Endothelial cell of umbilical vein (primary cell): ENCODE data around the gene TMEM37. TPM values are rescaled to one million over a fixed set of nuclear protein-coding genes. Genes with fewer than 3 reads are reported as not detected.

Experiments used
- BruUV-seq: library from RNA; stranded (reverse); fragments of 400-500 nt; replicated peaks from 2 replicates; lab custom pipeline; 2021; lab: Mats Ljungman, UMichigan
- CTCF ChIA-PET: fragments of 300-600, 350-600 bp; sonication (Branson Sonifier 250); formaldehyde crosslinking; loops from one replicate; lab custom pipeline; 2021; ENCODE audit warnings: antibody characterized with exemption, inconsistent platforms; lab: Charles Lee
- POLR2A ChIA-PET: fragments of 300-600, 350-600 bp; sonication (Branson Sonifier 250); formaldehyde crosslinking; loops from one replicate; lab custom pipeline; 2021; ENCODE audit warnings: antibody characterized with exemption, inconsistent platforms; lab: Charles Lee
- DNase-seq: peaks from one replicate; pipeline ENCODE4 v3.0.0-alpha.2; 2011; ENCODE audit warnings: low read depth, low spot score
- FAIRE-seq: peaks from 2 replicates; lab custom pipeline; 2011; peaks lifted over from hg19 to GRCh38; lab: Jason Lieb, UNC
- H2AFZ ChIP-seq: 2 replicates; pipeline ENCODE4 v1.6.0; 2012; ENCODE audit warnings: low read depth, low read length, control low read depth, inconsistent platforms
- H3K27ac ChIP-seq: 2 replicates; pipeline ENCODE4 v1.5.1; 2011; ENCODE audit warnings: low read depth, mild to moderate bottlenecking, control low read depth, low read length, moderate library complexity; ENCODE audit not compliant: insufficient read depth
- H3K27me3 ChIP-seq, 2 experiments: 2 replicates each; pipeline versions ENCODE4 v1.6.0 to v1.6.1; 2011; ENCODE audit warnings: low read length in 2 of 2, mixed read lengths in 1 of 2; ENCODE audit not compliant: control insufficient read depth in 2 of 2, insufficient read depth in 2 of 2
- H3K36me3 ChIP-seq, 2 experiments: 2 replicates in 1 of 2; 3 replicates in 1 of 2; pipeline ENCODE4 v1.5.1; 2011; ENCODE audit warnings: low read length in 2 of 2, mild to moderate bottlenecking in 1 of 2, moderate library complexity in 1 of 2; ENCODE audit not compliant: control insufficient read depth in 2 of 2, insufficient read depth in 2 of 2; ENCODE audit errors: extremely low read depth in 1 of 2
- H3K4me1 ChIP-seq: 3 replicates; pipeline ENCODE4 v1.5.1; 2011; ENCODE audit warnings: mild to moderate bottlenecking, low read length; ENCODE audit not compliant: control insufficient read depth, insufficient read depth; ENCODE audit errors: extremely low read depth
- H3K4me2 ChIP-seq: 2 replicates; pipeline ENCODE4 v1.6.1; 2011; ENCODE audit warnings: low read length, control low read depth, mixed read lengths; ENCODE audit not compliant: insufficient read depth
- H3K4me3 ChIP-seq, 3 experiments: fragments of 200-600 bp in 1 of 3; sonication (generic), shearing (Covaris generic) in 1 of 3; replicated peaks in 1 of 3; 2 replicates each; pipeline ENCODE4 v1.5.1; 2011 to 2016; ENCODE audit warnings: control low read depth in 3 of 3, low read length in 3 of 3, mild to moderate bottlenecking in 2 of 3, inconsistent platforms in 1 of 3, low read depth in 1 of 3, moderate library complexity in 1 of 3; ENCODE audit not compliant: insufficient read depth in 1 of 3
- H3K79me2 ChIP-seq: 2 replicates; pipeline ENCODE4 v1.6.0; 2012; ENCODE audit warnings: low read length, inconsistent platforms; ENCODE audit not compliant: control insufficient read depth, insufficient read depth
- H3K9ac ChIP-seq: replicated peaks from 2 replicates; pipeline ENCODE3; 2011; ENCODE audit warnings: low read length, control low read depth; ENCODE audit not compliant: insufficient read depth; ENCODE audit errors: extremely low read depth
- H3K9me1 ChIP-seq: replicated peaks from 3 replicates; pipeline ENCODE4 v1.6.0; 2011; ENCODE audit warnings: mild to moderate bottlenecking, low read length; ENCODE audit not compliant: control insufficient read depth, insufficient read depth; ENCODE audit errors: extremely low read depth
- H3K9me3 ChIP-seq: replicated peaks from 2 replicates; pipeline ENCODE4 v1.5.1; 2012; ENCODE audit warnings: low read length, inconsistent platforms; ENCODE audit not compliant: control insufficient read depth, insufficient read depth
- H4K20me1 ChIP-seq: replicated peaks from 2 replicates; pipeline ENCODE3; 2011; ENCODE audit warnings: mild to moderate bottlenecking, low read length; ENCODE audit not compliant: control insufficient read depth, insufficient read depth; ENCODE audit errors: extremely low read depth
- CTCF ChIP-seq, 2 donors: IDR thresholded peaks; 1 replicate in 1 of 2; 2 replicates in 1 of 2; pipeline ENCODE4 v1.5.1; 2011; ENCODE audit warnings: low read length in 2 of 2, mild to moderate bottlenecking in 2 of 2, moderate library complexity in 2 of 2, control low read depth in 1 of 2, inconsistent platforms in 1 of 2, low read depth in 1 of 2; ENCODE audit not compliant: insufficient read depth in 1 of 2; ENCODE audit errors: extremely low read depth in 1 of 2
- EZH2 ChIP-seq: IDR thresholded peaks from 2 replicates; pipeline ENCODE4 v1.6.1; 2012; ENCODE audit warnings: borderline replicate concordance, low read depth, mild to moderate bottlenecking, moderate library complexity, low read length, inconsistent platforms; ENCODE audit not compliant: severe bottlenecking
- FOS ChIP-seq: IDR thresholded peaks from 2 replicates; pipeline ENCODE4 v1.6.1; 2011; ENCODE audit warnings: mild to moderate bottlenecking, low read length, moderate library complexity, borderline replicate concordance; ENCODE audit not compliant: insufficient read depth
- GATA2 ChIP-seq: IDR thresholded peaks from 2 replicates; pipeline ENCODE4 v1.7.0; 2011; ENCODE audit warnings: low read depth, mild to moderate bottlenecking, moderate library complexity, mixed read lengths, low read length; ENCODE audit not compliant: insufficient read length, insufficient read depth
- JUN ChIP-seq: IDR thresholded peaks from 2 replicates; pipeline ENCODE4 v1.6.1; 2011; ENCODE audit warnings: borderline replicate concordance, low read depth; ENCODE audit not compliant: insufficient read length, insufficient read depth
- MAX ChIP-seq: IDR thresholded peaks from 2 replicates; pipeline ENCODE4 v1.6.1; 2011; ENCODE audit not compliant: insufficient read depth, insufficient read length
- MYC ChIP-seq: IDR thresholded peaks from one replicate; pipeline ENCODE4 v1.6.1; 2011; ENCODE audit warnings: mild to moderate bottlenecking, low read depth, low read length
- POLR2A ChIP-seq: IDR thresholded peaks from 2 replicates; pipeline ENCODE4 v1.6.1; 2012; ENCODE audit warnings: low read depth, mild to moderate bottlenecking, control low read depth, low read length
- POLR2AphosphoS5 ChIP-seq: IDR thresholded peaks from 2 replicates; pipeline ENCODE4 v1.6.1; 2012; ENCODE audit warnings: low read depth, mild to moderate bottlenecking, control low read depth, low read length, moderate library complexity; ENCODE audit not compliant: insufficient read depth
- dilution Hi-C: fragments of 300-500 bp; cut with MboI; formaldehyde crosslinking; loops from one replicate; pipeline ENCODE4 v1.15.0; 2019; ENCODE audit warnings: low sequenced_read_pairs; ENCODE audit not compliant: extremely low pct_ligation_motif_present
- intact Hi-C: fragments of 100-400 bp; cut with micrococcal nuclease; formaldehyde crosslinking; loops from one replicate; pipeline ENCODE4 v1.10.0; 2022
- polyA plus RNA-seq, 4 experiments: library from polyadenylated mRNA; depleted of rRNA in 3 of 4; stranded (reverse) in 3 of 4; unstranded in 1 of 4; fragments of >200 nt; gene quantifications; 2 replicates each; pipeline versions ENCODE4 v1.2.1 to v1.2.3, GENCODE V29; 2011 to 2012; ENCODE audit warnings: missing spikeins in 1 of 4
- total RNA-seq: library from RNA; stranded (reverse); gene quantifications from 2 replicates; pipeline ENCODE4 v1.2.3, GENCODE V29; 2021

The TMEM37 gene
- total and polyA plus RNA-seq, 2 donors (not counting 3 experiments of a cell fraction or from before 2014, with no cell fraction given), result 3.5 to 16.2 TPM

- Histone ChIP-seq H3K9me3 (no peaks in the 10 kb centered on the region), H3K27me3 (no peaks in the 10 kb centered on the region), H3K27ac (no peak overlapping the region), H3K9ac (no peak overlapping the region), H3K4me3 (peak overlapping the region in 1 of 3 experiments; percentile 74), H2AFZ (no peak overlapping the region), H3K4me1 (peaks cover 9% of the 10 kb centered on the region), H4K20me1 (no peaks in the 10 kb centered on the region), H3K79me2 (no peaks in the 10 kb centered on the region), H3K36me3 (no peaks in the 10 kb centered on the region), H3K4me2 (peak overlapping the region; percentile 87), H3K9me1 (no peaks in the 10 kb centered on the region)
- ChIA-PET POLR2A (no interaction called here), CTCF (interaction anchor here (0.6 to 1.5 kb wide), 2 partner anchors 19 to 23 kb away, joined by 3 to 5 read pairs; no protein-coding TSS in a partner anchor)
- TF ChIP-seq GATA2 (no peak), EZH2 (no peak), FOS (no peak), POLR2AphosphoS5 (no peak), CTCF (IDR thresholded peaks at IDR 0.05; ENCODE audit: extremely low read depth in 1 of 2, insufficient read depth in 1 of 2, low read depth in 1 of 2, low read length in 2 of 2) (no peak), MYC (no peak), JUN (no peak), POLR2A (no peak), MAX (no peak)
- BruUV-seq, result no TSS peak
- dilution Hi-C loops, result no loop called here
- intact Hi-C loops, result loop anchor here (1.0 kb wide), 1 partner anchor 43 kb away; no protein-coding TSS in a partner anchor
- FAIRE-seq (no peak), DNase-seq (no peak)
These were observed 1.3 kb downstream of the TMEM37 start for GRCh38 chr2:119432851-119433522.
